H54 (cell line): ENCODE data around the gene MOCOS.
A peak's percentile ranks its signal among the peaks of the same experiment; 100 is the strongest.

Source experiments
- DNase-seq: peaks from one replicate; pipeline ENCODE4 v3.0.0; 2011; ENCODE audit warnings: low spot score, mixed read lengths; ENCODE audit not compliant: insufficient read length
- FAIRE-seq: peaks from 3 replicates; lab custom pipeline; 2011; peaks lifted over from hg19 to GRCh38; lab: Jason Lieb, UNC
- POLR2A ChIP-seq: IDR thresholded peaks from 2 replicates; pipeline ENCODE4 v1.6.1; 2011; ENCODE audit warnings: low read depth, mild to moderate bottlenecking, low read length

The MOCOS gene, protein sequence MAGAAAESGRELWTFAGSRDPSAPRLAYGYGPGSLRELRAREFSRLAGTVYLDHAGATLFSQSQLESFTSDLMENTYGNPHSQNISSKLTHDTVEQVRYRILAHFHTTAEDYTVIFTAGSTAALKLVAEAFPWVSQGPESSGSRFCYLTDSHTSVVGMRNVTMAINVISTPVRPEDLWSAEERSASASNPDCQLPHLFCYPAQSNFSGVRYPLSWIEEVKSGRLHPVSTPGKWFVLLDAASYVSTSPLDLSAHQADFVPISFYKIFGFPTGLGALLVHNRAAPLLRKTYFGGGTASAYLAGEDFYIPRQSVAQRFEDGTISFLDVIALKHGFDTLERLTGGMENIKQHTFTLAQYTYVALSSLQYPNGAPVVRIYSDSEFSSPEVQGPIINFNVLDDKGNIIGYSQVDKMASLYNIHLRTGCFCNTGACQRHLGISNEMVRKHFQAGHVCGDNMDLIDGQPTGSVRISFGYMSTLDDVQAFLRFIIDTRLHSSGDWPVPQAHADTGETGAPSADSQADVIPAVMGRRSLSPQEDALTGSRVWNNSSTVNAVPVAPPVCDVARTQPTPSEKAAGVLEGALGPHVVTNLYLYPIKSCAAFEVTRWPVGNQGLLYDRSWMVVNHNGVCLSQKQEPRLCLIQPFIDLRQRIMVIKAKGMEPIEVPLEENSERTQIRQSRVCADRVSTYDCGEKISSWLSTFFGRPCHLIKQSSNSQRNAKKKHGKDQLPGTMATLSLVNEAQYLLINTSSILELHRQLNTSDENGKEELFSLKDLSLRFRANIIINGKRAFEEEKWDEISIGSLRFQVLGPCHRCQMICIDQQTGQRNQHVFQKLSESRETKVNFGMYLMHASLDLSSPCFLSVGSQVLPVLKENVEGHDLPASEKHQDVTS

DNA sequence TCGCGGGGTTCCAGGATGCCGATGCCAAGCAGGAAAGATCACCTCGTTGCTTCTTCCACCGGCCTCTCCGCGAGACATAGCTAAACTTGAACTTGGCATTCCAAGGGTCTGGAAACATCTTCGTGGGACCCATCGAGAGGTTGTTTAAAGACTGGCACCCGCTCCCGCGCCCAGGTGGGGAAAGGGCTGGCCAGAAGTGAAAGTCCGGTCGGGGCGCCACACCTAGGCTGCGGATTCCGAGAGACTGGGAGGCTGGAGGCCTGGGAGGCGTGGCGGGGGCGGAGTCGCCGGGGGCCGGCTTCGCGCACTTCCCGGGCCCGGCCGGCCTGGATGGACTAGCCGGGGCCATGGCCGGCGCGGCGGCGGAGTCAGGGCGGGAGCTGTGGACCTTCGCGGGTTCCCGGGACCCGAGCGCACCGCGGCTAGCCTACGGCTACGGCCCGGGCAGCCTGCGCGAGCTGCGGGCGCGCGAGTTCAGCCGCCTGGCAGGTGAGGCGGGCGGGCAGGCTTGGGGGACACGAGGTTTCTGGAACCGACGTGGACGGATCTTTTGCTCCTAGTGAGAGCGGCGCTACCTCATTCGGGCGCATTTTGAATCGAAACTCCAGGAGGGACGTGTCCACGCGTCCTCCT lies at the start of gene MOCOS:
MOCOS (plus strand) TSS at position 305 of the 633 bp plus-strand sequence; CDS start at position 348, 43 bp downstream.
- DNase-seq (peak; percentile 76), FAIRE-seq (no peak)
- TF ChIP-seq POLR2A, result peak; percentile 60

DNA sequence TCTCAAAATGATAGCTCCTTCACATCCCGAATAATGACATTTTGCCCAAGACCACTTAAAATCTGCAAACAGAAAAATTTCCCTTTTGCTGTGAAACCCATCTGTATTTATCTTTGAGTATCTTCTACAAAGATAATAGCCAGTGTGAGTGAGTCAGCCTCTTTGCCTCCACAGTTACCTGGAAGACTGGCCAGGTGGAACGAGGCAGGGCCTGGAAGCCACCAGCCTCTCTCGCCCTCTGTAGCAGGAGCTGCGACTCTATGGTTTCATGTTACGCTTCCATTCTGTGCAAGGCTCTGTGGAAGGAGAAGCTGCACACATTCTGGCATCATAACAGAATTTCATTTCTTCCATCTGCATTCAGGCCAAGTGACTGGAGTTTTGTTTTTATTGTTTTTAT lies 48.1 kb upstream of the MOCOS start:
- no peak for TF ChIP-seq POLR2A
- no peak for DNase-seq
- FAIRE-seq, result no peak

DNA sequence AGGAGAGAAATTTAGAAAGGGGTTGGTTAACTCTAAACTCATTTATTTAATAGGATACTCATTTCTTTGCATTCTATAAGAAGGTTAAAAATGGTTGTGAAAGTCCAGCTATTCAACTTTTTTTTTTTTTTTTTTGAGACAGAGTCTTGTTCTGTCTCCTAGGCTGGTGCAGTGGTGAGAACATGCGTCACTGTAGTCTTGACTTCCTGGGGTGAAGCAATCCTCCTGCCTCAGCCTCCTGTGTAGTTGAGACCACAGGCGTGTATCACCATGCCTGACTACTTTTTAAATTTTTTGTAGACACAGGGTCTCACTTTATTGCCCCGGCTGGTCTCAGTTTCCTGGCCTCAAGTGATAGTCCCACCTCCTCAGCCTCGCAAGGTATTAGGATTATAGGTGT lies 45.7 kb upstream of the MOCOS start:
- FAIRE-seq (no peak), DNase-seq (no peak)
- no peak for TF ChIP-seq POLR2A

DNA sequence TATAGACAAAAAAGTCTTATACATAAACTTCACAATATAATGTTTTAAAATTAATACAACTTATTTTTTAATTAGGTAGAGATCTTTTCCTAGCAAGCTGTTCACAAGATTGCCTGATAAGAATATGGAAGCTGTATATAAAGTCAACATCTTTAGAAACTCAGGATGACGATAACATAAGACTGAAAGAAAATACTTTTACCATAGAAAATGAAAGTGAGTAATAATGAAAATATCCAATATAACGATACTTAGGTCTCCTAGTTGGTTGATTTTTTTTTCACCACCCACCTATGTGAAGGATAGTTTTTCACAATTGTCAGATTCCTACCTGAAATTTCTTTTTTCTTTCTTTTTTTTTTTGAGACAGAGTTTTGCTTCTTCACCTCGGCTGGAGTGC lies 44.5 kb upstream of the MOCOS start:
- no peak for FAIRE-seq

DNA sequence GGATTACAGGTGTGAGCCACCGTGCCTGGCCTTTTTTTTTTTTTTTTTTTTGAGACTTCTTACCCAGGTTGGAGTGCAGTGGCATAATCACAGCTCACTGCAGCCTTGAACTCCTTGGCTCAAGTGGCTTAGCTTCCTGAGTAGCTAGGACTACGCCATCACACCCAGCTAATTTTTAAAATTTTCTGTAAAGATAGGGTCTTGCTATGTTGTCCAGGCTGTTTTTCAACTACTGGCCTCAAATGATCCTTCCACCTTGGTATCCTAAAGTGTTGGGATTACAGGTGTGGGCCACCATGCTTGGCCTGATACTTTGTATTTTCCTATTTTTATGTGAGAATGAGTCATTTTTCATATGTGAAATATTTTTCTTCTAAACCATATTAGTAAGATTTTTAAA lies 43.9 kb upstream of the MOCOS start:
- FAIRE-seq (no peak), DNase-seq (no peak)
- TF ChIP-seq POLR2A, result no peak

More for the DNA sequence above, 44.5 kb upstream of the MOCOS start:
- DNase-seq, result no peak
- no peak for TF ChIP-seq POLR2A

DNA sequence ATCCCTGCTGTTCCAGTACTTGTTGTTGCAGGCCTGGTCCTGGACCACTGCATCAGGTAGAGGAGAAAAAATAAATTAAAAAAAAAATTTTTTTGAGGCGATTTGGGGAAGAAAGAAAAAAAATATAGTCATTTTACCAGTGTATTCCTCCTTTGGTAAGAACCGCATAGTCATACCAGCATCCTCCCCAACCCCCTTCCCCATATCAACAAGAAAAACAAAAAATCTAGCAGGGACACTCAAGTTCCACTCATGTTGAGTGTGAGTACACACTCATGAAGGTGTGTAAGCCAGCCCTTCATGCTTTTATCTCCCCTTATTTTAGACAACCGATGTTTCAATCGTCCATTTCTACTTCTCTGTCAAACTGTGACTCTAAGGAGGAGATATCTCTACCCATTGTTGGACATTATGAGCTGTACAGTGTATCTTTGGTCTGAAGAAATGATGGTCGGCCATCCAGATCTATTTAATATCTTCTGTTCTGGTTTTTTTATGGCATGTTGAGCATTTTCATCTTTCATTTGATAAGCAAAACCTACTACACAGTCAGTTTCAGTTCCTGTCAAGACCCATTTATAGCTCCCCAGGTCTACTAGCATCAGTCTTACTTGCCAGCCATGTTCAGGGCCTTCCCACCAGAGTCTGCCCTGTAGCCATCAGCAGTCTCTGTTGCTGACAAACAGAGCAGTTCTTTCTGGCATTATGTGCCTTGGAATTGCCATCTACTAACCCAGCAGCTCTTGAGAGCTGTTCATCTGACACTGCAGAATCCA lies 37.6 kb upstream of the MOCOS start:
- no peak for TF ChIP-seq POLR2A
- DNase-seq, result no peak
- FAIRE-seq, result no peak

DNA sequence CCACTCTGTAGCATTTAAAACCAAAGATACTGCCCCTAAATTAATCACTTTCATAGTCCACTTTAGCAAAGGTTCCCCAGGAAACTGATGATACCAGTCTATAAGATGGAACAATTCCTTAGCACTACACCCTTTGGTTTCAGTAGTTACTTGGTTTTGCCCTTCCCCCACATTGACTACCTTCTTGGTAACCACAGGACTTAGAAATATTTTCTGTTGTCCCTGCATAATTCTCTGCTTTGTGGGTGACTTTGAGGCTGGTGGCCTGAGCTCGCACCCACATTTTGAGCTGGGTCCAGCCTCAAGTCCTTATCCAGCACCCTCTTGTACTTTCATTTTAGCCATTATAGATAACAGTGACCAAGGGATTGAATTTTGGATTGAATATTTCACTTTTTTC lies 34.5 kb upstream of the MOCOS start:
- no peak for TF ChIP-seq POLR2A
- FAIRE-seq, result no peak
- no peak for DNase-seq

DNA sequence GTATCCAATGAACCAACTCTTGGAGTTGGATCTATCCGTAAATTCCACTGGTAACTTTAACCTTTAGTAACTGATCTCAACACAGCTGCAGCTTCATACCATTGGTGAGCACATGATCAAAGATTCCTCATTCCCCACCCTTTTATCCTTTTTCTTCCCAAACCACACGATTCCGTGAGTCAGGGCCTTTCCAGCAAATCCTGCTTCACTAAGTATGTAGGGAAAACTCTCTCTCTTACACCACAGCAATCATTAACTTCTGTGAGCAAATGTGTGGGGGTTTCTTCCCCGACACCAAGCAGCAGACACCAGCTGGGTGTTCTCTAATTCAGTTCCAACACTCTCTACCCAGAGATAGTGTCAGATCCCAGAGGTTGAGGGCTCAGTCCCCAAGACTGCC lies 34.1 kb upstream of the MOCOS start:
- no peak for TF ChIP-seq POLR2A
- peak; percentile 61 for FAIRE-seq
- no peak for DNase-seq

DNA sequence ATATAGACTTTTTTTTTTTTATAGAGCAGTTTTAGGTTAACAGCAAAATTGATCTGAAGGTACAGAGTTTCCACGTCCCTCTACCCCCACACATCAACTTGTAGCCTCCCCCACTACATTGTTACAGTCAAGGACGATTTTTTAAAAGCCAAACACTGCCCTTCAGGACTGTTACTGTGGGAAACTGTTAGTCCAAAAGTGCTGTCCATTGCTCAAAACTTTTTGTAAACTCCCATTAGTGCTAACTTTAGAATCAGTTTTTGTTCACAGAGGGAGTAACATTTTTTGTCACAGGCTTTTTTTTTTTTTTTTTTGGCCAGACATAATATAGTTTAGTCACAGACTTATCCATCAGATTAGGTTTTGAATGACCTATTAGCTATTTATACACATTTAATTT lies 33.5 kb upstream of the MOCOS start:
- no peak for FAIRE-seq
- no peak for TF ChIP-seq POLR2A

DNA sequence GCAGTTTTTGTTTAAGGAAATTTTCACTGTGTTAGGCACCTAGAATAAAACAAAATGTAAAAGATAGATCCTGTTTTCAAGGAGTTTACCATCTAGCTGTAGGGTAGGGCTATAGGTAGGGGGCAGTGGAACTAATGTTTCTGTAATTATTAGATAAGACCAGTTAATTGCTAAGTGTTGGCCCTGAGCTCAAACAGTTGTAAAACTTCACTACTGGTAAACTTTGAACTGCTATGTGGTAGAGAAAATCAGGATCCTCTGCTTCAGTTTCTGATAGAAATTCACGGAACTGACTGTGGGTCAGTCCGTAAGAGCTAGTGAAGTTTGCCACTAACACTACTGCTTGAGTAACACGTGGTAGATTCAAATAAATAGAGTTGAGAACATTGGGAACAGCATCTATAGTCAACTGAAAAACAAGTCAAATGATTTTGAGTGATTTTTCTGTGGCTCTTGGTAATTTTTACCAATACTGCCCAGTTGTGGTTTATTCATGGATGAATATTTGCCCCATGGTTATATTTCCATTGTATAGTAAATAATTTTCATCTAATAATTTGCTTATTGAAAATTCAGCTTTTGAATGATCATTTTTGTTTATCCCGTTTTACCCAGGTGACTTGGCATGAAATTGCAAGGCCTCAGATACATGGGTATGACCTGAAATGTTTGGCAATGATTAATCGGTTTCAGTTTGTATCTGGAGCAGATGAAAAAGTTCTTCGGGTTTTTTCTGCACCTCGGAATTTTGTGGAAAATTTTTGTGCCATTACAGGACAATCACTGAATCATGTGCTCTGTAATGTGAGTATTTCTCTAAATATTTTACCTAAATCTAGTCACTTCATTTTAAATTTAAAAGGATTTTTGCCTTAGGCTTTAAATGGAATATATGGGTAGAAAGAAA lies 31.2 kb upstream of the MOCOS start:
- FAIRE-seq (no peak), DNase-seq (no peak)
- no peak for TF ChIP-seq POLR2A

More for the DNA sequence above, 33.5 kb upstream of the MOCOS start:
- DNase-seq, result no peak

DNA sequence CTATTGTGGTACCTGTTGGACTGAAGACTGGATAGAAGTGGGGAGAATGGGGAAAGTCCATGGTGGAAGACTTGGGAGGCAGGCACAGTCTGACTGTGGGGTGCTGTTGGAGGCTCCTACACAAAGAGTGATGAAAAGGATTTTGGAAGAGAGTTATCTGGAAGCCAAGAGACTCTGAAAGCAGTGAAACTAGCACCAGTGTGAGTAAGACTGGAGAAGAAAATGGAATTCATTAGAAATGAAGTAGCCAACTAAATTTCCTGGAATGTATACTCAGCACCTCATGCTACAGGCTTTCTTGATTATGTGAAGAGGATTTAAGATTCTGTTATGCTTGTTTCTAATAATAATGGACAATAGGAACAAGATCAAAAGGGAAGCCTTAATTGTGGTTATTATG lies 29.9 kb upstream of the MOCOS start:
- FAIRE-seq (no peak), DNase-seq (no peak)
- no peak for TF ChIP-seq POLR2A

DNA sequence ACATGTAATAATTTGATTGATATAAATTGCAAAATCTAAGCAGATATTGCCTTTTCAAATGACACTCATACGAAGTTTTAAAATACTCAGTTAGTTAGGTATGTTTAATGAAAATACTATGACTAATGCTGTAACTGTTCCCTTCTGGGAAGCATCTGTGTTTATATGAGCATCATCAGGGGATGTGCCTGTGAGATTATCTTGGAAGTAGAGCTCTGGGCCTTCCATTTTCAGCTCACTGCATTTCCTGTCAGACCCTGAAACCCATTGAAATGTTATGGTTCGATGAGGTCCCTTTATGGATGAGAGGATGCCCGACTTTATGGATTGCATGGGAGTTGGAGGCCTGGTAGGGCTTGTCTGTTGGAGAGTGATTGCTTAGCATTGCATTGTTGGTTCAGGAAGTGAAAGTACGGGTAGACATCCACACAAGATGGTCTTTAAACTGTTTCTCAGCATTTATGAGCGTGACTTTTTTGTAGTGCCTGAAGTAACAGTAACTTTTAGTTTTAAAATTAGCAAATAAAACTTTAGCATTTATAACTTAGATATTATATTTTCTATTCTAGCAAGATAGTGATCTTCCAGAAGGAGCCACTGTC lies 28.9 kb upstream of the MOCOS start:
- FAIRE-seq, result peak; percentile 74
- TF ChIP-seq POLR2A, result no peak
- peak; percentile 15 for DNase-seq

DNA sequence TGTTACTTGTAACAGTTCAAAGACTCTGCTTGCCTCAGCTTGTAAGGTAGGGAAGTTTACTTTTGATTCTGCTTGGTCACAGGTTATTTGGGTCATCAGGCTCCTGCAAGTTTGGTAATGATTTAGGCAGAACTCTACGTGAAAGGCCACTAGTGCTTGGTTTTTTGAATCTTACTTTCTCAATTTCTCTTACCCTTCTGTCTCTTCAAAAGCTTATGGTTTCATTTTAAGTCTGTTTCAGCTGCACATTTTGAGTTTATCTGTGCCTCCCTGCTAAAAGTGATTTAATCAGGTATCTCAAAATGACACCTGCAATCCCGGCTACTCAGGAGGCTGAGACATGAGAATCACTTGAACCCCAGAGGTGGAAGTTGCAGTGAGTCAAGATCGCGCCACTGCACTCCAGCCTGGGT lies 26.3 kb upstream of the MOCOS start:
- DNase-seq (no peak), FAIRE-seq (no peak)
- TF ChIP-seq POLR2A, result no peak
